22Rv1 (cell line): ENCODE data around the gene CA7.

Source experiments
- H3K27ac ChIP-seq: fragments of 450-650 bp; 2 replicates; pipeline ENCODE4 v1.5.1; 2017
- ZFX ChIP-seq: fragments of 450-650 bp; IDR thresholded peaks from 2 replicates; pipeline ENCODE4 v1.6.1; 2017; ENCODE audit warnings: antibody characterized with exemption, borderline replicate concordance
- TF ChIP-seq, protein P1 (sequence below): fragments of 450-650 bp; IDR thresholded peaks from 2 replicates; pipeline ENCODE4 v1.5.1; 2017; ENCODE audit warnings: mild to moderate bottlenecking

The CA7 gene

DNA sequence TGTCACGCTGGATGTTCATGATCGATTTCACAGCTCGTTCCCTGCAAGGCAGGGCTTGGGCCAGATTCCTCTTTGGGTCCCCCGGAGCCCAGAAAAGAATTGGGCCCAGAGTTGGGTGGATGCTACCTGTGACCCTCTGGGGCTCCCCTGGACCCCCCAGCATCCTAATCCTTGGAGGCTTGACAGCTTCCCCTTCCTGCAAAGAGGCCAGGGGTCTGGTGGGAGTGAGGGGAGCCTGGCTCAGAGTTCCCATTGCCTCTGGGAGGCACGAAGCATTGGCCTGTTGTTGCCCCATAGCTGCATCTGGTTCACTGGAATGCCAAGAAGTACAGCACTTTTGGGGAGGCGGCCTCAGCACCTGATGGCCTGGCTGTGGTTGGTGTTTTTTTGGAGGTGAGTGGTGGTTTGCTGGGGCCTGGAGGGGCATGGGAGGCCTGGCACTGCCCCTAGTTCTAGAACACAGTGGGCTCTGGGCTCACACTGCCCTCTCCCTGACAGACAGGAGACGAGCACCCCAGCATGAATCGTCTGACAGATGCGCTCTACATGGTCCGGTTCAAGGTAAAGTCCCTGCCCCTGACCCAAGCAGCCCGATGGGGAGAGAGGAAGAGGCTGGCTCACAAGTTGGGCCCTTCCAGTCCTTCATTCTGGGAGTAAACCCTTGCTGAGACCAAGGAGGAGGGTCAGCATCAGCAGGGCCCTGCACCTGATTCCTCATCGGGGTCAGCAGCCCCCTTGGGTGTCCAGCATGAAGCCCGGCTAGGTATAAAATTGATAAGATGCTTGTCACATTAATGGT, 7.2 kb downstream of the CA7 start:
- TF ChIP-seq, protein P1, sequence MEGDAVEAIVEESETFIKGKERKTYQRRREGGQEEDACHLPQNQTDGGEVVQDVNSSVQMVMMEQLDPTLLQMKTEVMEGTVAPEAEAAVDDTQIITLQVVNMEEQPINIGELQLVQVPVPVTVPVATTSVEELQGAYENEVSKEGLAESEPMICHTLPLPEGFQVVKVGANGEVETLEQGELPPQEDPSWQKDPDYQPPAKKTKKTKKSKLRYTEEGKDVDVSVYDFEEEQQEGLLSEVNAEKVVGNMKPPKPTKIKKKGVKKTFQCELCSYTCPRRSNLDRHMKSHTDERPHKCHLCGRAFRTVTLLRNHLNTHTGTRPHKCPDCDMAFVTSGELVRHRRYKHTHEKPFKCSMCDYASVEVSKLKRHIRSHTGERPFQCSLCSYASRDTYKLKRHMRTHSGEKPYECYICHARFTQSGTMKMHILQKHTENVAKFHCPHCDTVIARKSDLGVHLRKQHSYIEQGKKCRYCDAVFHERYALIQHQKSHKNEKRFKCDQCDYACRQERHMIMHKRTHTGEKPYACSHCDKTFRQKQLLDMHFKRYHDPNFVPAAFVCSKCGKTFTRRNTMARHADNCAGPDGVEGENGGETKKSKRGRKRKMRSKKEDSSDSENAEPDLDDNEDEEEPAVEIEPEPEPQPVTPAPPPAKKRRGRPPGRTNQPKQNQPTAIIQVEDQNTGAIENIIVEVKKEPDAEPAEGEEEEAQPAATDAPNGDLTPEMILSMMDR, result no peak
- no peak for TF ChIP-seq ZFX

DNA sequence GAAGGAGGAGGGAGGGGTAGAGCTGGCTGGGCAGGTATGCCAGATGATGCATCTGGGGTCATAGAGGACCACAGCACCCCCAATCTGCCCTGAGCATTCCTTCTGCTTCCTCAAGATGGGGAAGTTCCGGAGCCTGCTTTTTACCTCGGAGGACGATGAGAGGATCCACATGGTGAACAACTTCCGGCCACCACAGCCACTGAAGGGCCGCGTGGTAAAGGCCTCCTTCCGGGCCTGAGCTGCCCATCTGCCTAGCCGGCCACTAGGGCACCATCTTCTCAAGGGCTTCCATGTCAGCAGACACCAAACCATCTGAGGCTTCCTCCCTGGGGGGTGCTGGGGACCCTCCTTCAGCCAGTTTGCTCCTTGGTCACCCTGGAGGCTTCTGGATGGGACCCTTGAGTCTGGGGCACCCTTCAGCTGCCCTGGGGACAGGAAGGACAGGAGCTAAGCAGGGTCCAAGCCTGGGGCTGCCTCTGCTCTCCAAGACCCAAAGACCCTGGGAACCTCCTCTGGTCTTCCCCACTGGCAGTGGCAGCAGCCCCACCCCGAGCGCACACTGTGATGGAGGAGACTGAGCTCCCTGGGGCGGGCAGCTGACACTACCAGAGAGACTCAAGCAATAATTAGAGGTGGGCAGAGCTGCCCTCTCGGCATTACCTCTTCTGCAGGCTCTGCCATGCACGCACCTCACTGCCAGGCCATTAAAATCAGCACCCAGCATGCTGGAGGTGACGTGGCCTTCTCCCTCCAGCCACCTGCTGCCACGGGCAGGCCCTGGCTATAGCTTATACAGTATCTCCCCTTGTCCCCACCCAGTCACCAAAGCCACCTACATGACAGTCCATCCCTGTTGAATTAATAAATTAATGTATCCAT, 9.3 kb downstream of the CA7 start:
- TF ChIP-seq, protein P1, result no peak
- no peak for TF ChIP-seq ZFX
- no peak overlapping the region for H3K27ac ChIP-seq

More for the DNA sequence above, 7.2 kb downstream of the CA7 start:
- no peak overlapping the region for H3K27ac ChIP-seq

DNA sequence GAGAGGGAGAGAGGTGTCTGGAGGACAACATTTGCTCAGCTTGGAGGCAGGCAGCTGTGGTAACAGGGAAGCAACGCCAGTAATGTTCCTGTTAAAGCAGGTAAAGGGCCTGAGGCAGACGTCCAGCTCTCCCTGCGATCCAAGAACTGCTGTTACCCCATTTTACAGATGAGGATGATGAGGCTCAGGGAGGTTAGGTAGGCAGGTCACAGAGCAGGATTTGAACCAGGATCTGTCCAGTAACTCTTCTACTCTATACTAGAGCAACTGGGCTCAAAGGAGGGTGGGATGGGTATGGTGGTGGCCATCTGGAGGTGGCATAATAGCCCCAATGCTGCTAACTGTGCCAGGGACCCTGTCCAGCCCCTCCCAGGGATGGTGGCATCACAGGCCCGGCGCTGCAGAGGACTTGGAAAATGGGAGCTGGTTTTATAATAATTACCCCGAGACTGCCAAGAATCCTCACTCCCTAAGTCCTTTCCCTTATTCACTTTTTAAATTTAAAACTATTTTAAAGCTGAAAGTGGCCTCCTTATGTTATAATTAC, 12.0 kb downstream of the CA7 start:
- no peak for TF ChIP-seq ZFX
- TF ChIP-seq, protein P1, result no peak
- H3K27ac ChIP-seq, result no peak overlapping the region

DNA sequence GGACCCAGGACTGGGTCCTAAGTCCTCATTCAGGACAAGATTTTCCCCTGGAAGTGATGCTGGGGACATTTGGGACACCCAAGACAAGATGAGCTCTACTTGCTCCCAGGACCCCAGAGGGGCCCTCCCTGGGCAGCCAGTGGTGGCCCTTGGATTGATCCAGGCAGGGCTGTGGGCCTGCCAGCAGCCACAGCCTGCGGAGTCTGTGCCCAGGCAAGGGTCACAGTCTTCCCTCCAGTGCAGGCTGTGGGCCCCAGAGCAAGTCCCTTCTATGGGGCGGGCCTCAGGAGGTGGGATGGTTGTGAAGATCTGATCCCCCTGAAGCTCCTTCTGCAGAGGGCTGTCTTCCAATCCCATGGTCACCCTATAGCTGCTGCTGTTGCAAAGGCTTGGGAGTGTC, 12.6 kb downstream of the CA7 start:
- no peak overlapping the region for H3K27ac ChIP-seq
- no peak for TF ChIP-seq ZFX
- TF ChIP-seq, protein P1, result no peak

DNA sequence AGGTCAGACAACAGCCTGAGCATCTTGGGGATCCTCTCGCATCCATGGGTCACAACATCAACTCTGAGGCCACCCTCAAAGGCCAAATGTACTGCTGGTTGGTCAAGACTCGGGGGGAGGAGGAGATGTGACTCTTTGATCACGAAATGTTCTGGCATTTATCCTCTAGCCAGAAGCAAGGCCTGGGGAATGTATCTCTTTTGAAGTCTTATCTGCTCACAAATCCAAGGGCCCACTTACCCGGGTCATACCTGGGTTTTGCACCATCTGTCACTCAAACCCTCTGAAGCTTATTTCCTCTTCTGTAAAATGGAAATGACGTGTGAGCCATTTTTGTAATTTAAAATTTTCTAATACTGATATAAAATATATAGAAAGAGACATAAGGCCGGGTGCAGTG, 13.2 kb downstream of the CA7 start:
- H3K27ac ChIP-seq, result no peak overlapping the region
- TF ChIP-seq, protein P1, result no peak
- TF ChIP-seq ZFX, result no peak

DNA sequence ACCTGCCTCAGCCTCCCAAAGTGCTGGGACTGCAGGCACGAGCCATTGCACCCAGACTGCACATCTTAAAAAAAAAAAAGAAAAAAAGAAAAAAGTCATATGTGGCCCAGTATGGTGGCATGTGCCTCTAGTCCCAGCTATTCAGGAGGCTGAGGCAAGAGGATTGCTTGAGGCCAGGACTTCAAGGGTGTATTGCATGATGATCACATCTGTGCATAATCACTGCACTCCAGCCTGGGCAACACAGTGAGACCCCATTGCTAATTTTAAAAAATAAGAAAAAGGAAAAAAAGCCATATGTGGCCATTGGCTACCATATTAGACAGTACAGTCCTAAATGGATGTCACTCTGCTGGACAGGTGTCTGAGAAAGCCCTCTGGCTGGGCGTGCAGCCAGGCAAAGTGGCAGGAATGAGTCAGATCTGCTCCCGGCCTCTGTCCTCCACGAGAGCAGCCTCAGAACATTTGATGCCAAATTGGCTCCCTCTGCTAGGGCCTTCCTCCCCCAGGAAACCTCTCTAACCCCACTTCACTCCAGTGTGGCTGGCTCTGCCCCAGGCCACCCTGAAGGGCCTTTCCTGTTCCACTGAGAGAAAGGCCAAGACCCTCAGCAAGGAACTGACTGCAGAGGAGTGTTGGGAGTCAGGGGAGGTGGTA, 14.7 kb downstream of the CA7 start:
- H3K27ac ChIP-seq, result no peak overlapping the region
- no peak for TF ChIP-seq ZFX

DNA sequence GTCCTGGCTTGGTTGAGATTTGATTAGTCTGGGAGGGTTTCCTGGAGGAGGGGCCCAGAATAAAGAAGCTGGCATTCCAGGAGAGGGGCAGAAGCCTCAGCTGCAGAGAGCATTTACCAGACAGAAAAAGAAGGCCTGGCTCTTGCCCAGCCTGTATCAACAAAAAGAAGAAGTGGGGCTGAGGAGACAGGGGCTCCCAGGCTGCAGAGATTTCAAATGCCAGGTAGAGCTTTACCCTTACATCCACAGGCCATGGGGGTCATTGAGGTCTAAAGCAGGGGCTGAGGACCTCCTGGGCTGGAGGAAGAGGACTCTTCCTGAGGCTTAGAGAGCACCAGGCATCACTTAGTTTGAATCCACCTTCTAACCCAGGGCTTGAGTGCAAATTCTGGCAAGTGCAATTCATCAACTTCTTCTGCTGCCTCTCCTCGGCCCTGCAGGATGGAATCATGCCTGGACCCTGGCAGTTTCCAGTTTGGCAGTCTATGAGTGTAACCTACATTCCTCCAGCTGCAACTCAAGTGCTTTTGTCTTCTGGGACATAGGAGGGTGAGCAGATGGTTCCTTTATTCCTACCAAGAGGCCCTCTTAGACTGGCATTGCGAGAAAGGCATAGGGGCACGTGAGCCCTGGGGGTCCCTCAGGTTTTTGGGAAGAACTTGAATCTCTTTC, 15.3 kb downstream of the CA7 start:
- H3K27ac ChIP-seq, result no peak overlapping the region
- TF ChIP-seq, protein P1, result no peak
- TF ChIP-seq ZFX, result no peak
